Activated B cell treated with CpG ODN at 0.5 μM for 24 hours (primary cell): Measurements from ENCODE around the gene DUS3L. TPM values are rescaled to one million over a fixed set of nuclear protein-coding genes. Genes with fewer than 3 reads are reported as not detected.

Experiments used
- ATAC-seq: fragments of 200-7000 bp; cut with Tn5 transposase; one replicate; pipeline ENCODE4 v1.10.0; 2021; ENCODE audit warnings: low read depth, mild to moderate bottlenecking, moderate library complexity
- CTCF ChIA-PET: fragments of 350-600 bp; sonication (Branson Sonifier 250); formaldehyde crosslinking; loops from one replicate; lab custom pipeline; 2021; ENCODE audit warnings: antibody characterized with exemption; lab: Charles Lee
- POLR2A ChIA-PET: fragments of 350-600 bp; sonication (Branson Sonifier 250); formaldehyde crosslinking; loops from one replicate; lab custom pipeline; 2021; ENCODE audit warnings: antibody characterized with exemption; lab: Charles Lee
- DNase-seq: peaks from one replicate; pipeline ENCODE4 v3.0.0; 2022
- H3K27ac Mint-ChIP-seq: one replicate; pipeline ENCODE4 v1.8.0; 2020; ENCODE audit warnings: mixed read lengths
- H3K27me3 Mint-ChIP-seq: one replicate; pipeline ENCODE4 v1.8.0; 2021; ENCODE audit warnings: mixed read lengths
- H3K36me3 Mint-ChIP-seq: one replicate; pipeline ENCODE4 v1.8.0; 2021; ENCODE audit warnings: low read depth, mixed read lengths
- H3K4me1 Mint-ChIP-seq: one replicate; pipeline ENCODE4 v1.8.0; 2021; ENCODE audit warnings: mixed read lengths
- H3K4me3 Mint-ChIP-seq: one replicate; pipeline ENCODE4 v1.8.0; 2020; ENCODE audit warnings: mild to moderate bottlenecking, mixed read lengths
- H3K9me3 Mint-ChIP-seq: one replicate; pipeline ENCODE4 v1.8.0; 2020; ENCODE audit warnings: mixed read lengths
- intact Hi-C: fragments of 100-400 bp; cut with micrococcal nuclease; formaldehyde crosslinking; loops from one replicate; pipeline ENCODE4 v1.15.1; 2024
- total RNA-seq: library from RNA; stranded (reverse); gene quantifications from 2 replicates; pipeline ENCODE4 v1.2.3, GENCODE V29; 2022
- TF ChIP-seq, protein P1 (sequence below): fragments of 200-600 bp; IDR thresholded peaks from one replicate; pipeline ENCODE4 v1.8.0; 2022; ENCODE audit warnings: antibody characterized with exemption, mild to moderate bottlenecking

The DUS3L gene
- total RNA-seq, 1 donor from 2014 or later: 89.1 TPM

DNA sequence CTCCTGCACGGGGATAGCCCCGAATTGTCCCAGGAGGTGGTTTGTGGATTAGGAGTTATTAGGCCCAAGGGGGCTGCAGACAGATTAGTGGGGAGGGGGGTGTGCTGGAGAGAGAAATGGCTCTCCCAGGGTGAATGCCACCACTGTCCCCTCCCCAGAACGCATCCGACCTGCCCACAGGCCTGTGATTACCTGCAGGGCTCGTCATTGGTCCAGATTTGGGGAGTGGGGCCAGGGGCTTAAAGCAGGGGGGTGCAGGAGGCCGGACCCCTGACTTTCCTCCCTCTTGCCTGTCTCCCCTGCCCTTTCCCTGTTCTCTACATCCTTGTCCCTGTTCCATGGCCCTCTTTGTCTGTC lies 15.1 kb upstream of the DUS3L start:
- TF ChIP-seq, protein P1, sequence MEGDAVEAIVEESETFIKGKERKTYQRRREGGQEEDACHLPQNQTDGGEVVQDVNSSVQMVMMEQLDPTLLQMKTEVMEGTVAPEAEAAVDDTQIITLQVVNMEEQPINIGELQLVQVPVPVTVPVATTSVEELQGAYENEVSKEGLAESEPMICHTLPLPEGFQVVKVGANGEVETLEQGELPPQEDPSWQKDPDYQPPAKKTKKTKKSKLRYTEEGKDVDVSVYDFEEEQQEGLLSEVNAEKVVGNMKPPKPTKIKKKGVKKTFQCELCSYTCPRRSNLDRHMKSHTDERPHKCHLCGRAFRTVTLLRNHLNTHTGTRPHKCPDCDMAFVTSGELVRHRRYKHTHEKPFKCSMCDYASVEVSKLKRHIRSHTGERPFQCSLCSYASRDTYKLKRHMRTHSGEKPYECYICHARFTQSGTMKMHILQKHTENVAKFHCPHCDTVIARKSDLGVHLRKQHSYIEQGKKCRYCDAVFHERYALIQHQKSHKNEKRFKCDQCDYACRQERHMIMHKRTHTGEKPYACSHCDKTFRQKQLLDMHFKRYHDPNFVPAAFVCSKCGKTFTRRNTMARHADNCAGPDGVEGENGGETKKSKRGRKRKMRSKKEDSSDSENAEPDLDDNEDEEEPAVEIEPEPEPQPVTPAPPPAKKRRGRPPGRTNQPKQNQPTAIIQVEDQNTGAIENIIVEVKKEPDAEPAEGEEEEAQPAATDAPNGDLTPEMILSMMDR: no peak
- intact Hi-C loops: no loop called here
- Mint-ChIP-seq H3K4me3 (no peak overlapping the region), H3K27me3 (peaks cover 14% of the 10 kb centered on the region), H3K27ac (no peak overlapping the region), H3K9me3 (no peaks in the 10 kb centered on the region), H3K36me3 (no peaks in the 10 kb centered on the region), H3K4me1 (peaks cover 24% of the 10 kb centered on the region)
- CTCF ChIA-PET: no interaction called here
- no peak for ATAC-seq
- no peak for DNase-seq
- POLR2A ChIA-PET: interaction anchor here (0.7 kb wide), 1 partner anchor 119 kb away, joined by 3 read pairs; no protein-coding TSS in a partner anchor

DNA sequence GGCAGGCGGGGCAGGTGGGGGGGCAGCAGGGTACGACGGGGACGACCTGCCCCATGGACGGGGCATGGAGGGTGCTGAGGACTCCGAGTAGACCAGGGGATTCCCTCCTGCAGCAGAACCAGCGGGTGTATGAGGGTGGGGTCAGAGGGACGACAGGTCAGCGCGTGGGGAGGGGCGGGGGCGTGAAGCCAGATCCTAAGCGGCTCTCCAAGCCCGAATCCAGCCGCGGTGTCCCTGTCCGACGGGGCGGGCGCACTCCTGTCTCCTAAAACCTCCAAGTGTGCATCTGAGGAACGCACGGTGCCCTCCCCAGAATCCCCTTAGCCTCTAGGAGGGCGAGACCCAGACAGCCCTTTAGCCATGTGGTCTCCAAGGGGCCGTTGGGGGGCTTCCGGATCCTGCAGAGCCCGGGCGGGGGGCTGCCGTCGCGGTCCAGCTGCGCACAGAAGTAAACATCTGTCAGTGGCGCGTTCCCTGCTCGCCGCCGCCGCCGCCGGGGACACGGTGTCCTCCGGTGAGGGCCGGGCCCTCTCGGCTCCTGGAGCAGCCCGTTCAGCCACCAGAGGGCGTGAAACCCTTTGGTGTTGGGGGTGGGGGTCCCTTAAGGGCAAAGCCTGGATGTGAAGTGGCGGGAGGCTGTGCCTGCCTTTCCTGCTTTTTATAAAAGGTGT lies 14.6 kb upstream of the DUS3L start:
- Mint-ChIP-seq H3K27me3 (peaks cover 19% of the 10 kb centered on the region), H3K9me3 (no peaks in the 10 kb centered on the region), H3K36me3 (no peaks in the 10 kb centered on the region), H3K4me3 (peak overlapping the region; percentile 56), H3K4me1 (peaks cover 24% of the 10 kb centered on the region), H3K27ac (no peak overlapping the region)
- TF ChIP-seq, protein P1: no peak
- peak; percentile 32 for ATAC-seq
- intact Hi-C loops: no loop called here
- DNase-seq: peak; percentile 50
- CTCF ChIA-PET: no interaction called here
- POLR2A ChIA-PET: interaction anchor here (0.7 kb wide), 1 partner anchor 119 kb away, joined by 3 read pairs; no protein-coding TSS in a partner anchor

- ChIA-PET CTCF (interaction anchor here (0.7 to 1.7 kb wide), 15 partner anchors 9 to 218 kb away, joined by 3 to 21 read pairs (median 5); partner anchors contain the start of gene DUS3L), POLR2A (interaction anchor here (0.7 to 1.7 kb wide), 9 partner anchors 14 to 1211 kb away, joined by 3 to 11 read pairs (median 4); partner anchors contain the start of genes ALKBH7, CATSPERD, DUS3L and NDUFA11)
- DNase-seq (peak; percentile 51), ATAC-seq (peak; percentile 47)
- intact Hi-C loops: loop anchor here (1.0 kb wide), 5 partner anchors 13 to 218 kb away; partner anchors contain the start of genes DUS3L and VMAC
- TF ChIP-seq, protein P1: no peak
- Mint-ChIP-seq H3K36me3 (no peaks in the 10 kb centered on the region), H3K4me3 (peak within 1 kb of the TSS; percentile 67), H3K27ac (peak within 1 kb of the TSS; percentile 18), H3K4me1 (peaks cover 24% of the 10 kb centered on the region), H3K9me3 (no peaks in the 10 kb centered on the region), H3K27me3 (peaks cover 20% of the 10 kb centered on the region)
Observed at GRCh38 chr19:5804516-5805461, 13.8 kb upstream of the DUS3L start, which contains the start of gene NRTN. NRTN (plus strand) TSS chr19:5805067; CDS start chr19:5824166, 19,099 bp downstream.

- peaks cover 24% of the 10 kb centered on the region for H3K4me1 Mint-ChIP-seq
- ATAC-seq: peak; percentile 91
- CTCF ChIA-PET: interaction anchor here (0.7 to 1.7 kb wide), 17 partner anchors 8 to 248 kb away, joined by 3 to 21 read pairs (median 5); partner anchors contain the start of genes DUS3L and NDUFA11
- TF ChIP-seq, protein P1: no peak
- H3K27me3 Mint-ChIP-seq: peaks cover 24% of the 10 kb centered on the region
- POLR2A ChIA-PET: interaction anchor here (0.5 to 1.7 kb wide), 11 partner anchors 13 to 1211 kb away, joined by 3 to 13 read pairs (median 4); partner anchors contain the start of genes ALKBH7, CATSPERD, DUS3L and NDUFA11
- intact Hi-C loops: loop anchor here (1.0 kb wide), 5 partner anchors 13 to 218 kb away; partner anchors contain the start of genes DUS3L and VMAC
- H3K4me3 Mint-ChIP-seq: peak overlapping the region; percentile 67
- no peaks in the 10 kb centered on the region for H3K36me3 Mint-ChIP-seq
- no peaks in the 10 kb centered on the region for H3K9me3 Mint-ChIP-seq
- peak overlapping the region; percentile 18 for H3K27ac Mint-ChIP-seq
- DNase-seq: peak; percentile 83
Observed at GRCh38 chr19:5803752-5804515, 13.0 kb upstream of the DUS3L start.
